OCI-LY3 (cell line): Measurements from ENCODE around the gene RAD21L1.

Experiments used
- H2AFZ ChIP-seq: fragments of 200-600, 300-600 bp; shearing (Covaris generic); 2 replicates; pipeline ENCODE4 v1.6.0; 2014; ENCODE audit warnings: antibody characterized with exemption, low read depth, low read length
- H3K27ac ChIP-seq: fragments of 200-600, 300-600 bp; sonication (generic); 2 replicates; pipeline ENCODE4 v1.5.1; 2014; ENCODE audit warnings: mild to moderate bottlenecking, low read length, moderate library complexity, mixed read lengths
- H3K27me3 ChIP-seq: fragments of 200-600, 300-600 bp; sonication (generic); 2 replicates; pipeline ENCODE4 v1.6.1; 2014; ENCODE audit warnings: low read depth, low read length, mixed read lengths
- H3K36me3 ChIP-seq: fragments of 200-600, 300-600 bp; sonication (generic); replicated peaks from 2 replicates; pipeline ENCODE3; 2014; ENCODE audit warnings: low read depth, low read length, mixed read lengths
- H3K4me1 ChIP-seq: fragments of 300-600, 200-600 bp; sonication (generic); 2 replicates; pipeline ENCODE4 v1.6.1; 2014; ENCODE audit warnings: low read length, mixed read lengths
- H3K4me2 ChIP-seq: fragments of 200-600, 300-600 bp; sonication (generic); 2 replicates; pipeline ENCODE4 v1.6.1; 2014; ENCODE audit warnings: low read length, mixed read lengths
- H3K4me3 ChIP-seq: fragments of 300-600, 200-600 bp; sonication (generic); 2 replicates; pipeline ENCODE4 v1.5.1; 2014; ENCODE audit warnings: antibody characterized with exemption, mild to moderate bottlenecking, low read length, moderate library complexity
- H3K79me2 ChIP-seq: fragments of 300-600, 200-600 bp; shearing (Covaris generic); 2 replicates; pipeline ENCODE4 v1.6.1; 2014; ENCODE audit warnings: mild to moderate bottlenecking, low read length, mixed read lengths
- H3K9ac ChIP-seq: fragments of 300-600, 200-600 bp; shearing (Covaris generic); 2 replicates; pipeline ENCODE4 v1.6.0; 2014; ENCODE audit warnings: mild to moderate bottlenecking, low read length, moderate library complexity
- H3K9me3 ChIP-seq: fragments of 200-600, 300-600 bp; shearing (Covaris generic); 2 replicates; pipeline ENCODE4 v1.6.1; 2014; ENCODE audit warnings: low read length, mixed read lengths; ENCODE audit not compliant: insufficient read depth
- H4K20me1 ChIP-seq: fragments of 200-600, 300-600 bp; sonication (generic); 2 replicates; pipeline ENCODE4 v1.6.1; 2016; ENCODE audit warnings: low read length, mixed read lengths; ENCODE audit not compliant: insufficient read depth
- CTCF ChIP-seq: fragments of 200-600, 300-600 bp; sonication (generic); IDR thresholded peaks from 2 replicates; pipeline ENCODE4 v1.5.1; 2014; ENCODE audit warnings: antibody characterized with exemption, low read length, low read depth
- EZH2phosphoT487 ChIP-seq: fragments of 200-600 bp; shearing (Covaris generic); IDR thresholded peaks from 2 replicates; pipeline ENCODE4 v1.6.1; 2018; ENCODE audit warnings: antibody characterized with exemption, mixed run types, low read depth

Gene RAD21L1

GRCh38 chr20:1294497-1294896 lies 68.7 kb downstream of the RAD21L1 start:
- Histone ChIP-seq H3K27me3 (no peaks in the 10 kb centered on the region), H3K4me1 (no peaks in the 10 kb centered on the region), H3K36me3 (no peaks in the 10 kb centered on the region), H3K9me3 (no peaks in the 10 kb centered on the region), H3K4me3 (no peak overlapping the region), H4K20me1 (no peaks in the 10 kb centered on the region), H3K9ac (no peak overlapping the region), H3K79me2 (no peaks in the 10 kb centered on the region), H3K27ac (no peak overlapping the region), H3K4me2 (no peak overlapping the region), H2AFZ (no peak overlapping the region)
- TF ChIP-seq CTCF (no peak), EZH2phosphoT487 (no peak)

GRCh38 chr20:1295276-1295930 lies 69.6 kb downstream of the RAD21L1 start:
- TF ChIP-seq CTCF (no peak), EZH2phosphoT487 (no peak)
- Histone ChIP-seq H3K4me3 (no peak overlapping the region), H3K9me3 (no peaks in the 10 kb centered on the region), H2AFZ (no peak overlapping the region), H3K27ac (no peak overlapping the region), H3K4me1 (no peaks in the 10 kb centered on the region), H3K9ac (no peak overlapping the region), H3K4me2 (no peak overlapping the region), H3K36me3 (no peaks in the 10 kb centered on the region), H3K27me3 (no peaks in the 10 kb centered on the region), H3K79me2 (no peaks in the 10 kb centered on the region), H4K20me1 (no peaks in the 10 kb centered on the region)

- Histone ChIP-seq H3K79me2 (no peaks in the 10 kb centered on the region), H2AFZ (no peak overlapping the region), H3K9me3 (no peaks in the 10 kb centered on the region), H3K4me1 (no peaks in the 10 kb centered on the region), H3K4me2 (no peak overlapping the region), H3K27me3 (no peaks in the 10 kb centered on the region), H4K20me1 (no peaks in the 10 kb centered on the region), H3K9ac (no peak overlapping the region), H3K36me3 (no peaks in the 10 kb centered on the region), H3K27ac (no peak overlapping the region), H3K4me3 (no peak overlapping the region)
- TF ChIP-seq CTCF (no peak), EZH2phosphoT487 (no peak)
Observed at GRCh38 chr20:1296117-1296610, 70.3 kb downstream of the RAD21L1 start.

GRCh38 chr20:1296922-1297321 lies 71.1 kb downstream of the RAD21L1 start:
- Histone ChIP-seq H3K4me2 (no peak overlapping the region), H2AFZ (no peak overlapping the region), H3K4me3 (no peak overlapping the region), H3K9me3 (no peaks in the 10 kb centered on the region), H3K27ac (no peak overlapping the region), H4K20me1 (no peaks in the 10 kb centered on the region), H3K36me3 (no peaks in the 10 kb centered on the region), H3K27me3 (no peaks in the 10 kb centered on the region), H3K9ac (no peak overlapping the region), H3K79me2 (no peaks in the 10 kb centered on the region), H3K4me1 (no peaks in the 10 kb centered on the region)
- TF ChIP-seq EZH2phosphoT487: no peak
- no peak for TF ChIP-seq CTCF
